ENCODE results near the gene EGFLAM. TPM values are rescaled to one million over a fixed set of nuclear protein-coding genes. Genes with fewer than 3 reads are reported as not detected.

EGFLAM gene
- total and polyA plus RNA-seq, 10 of the 15 experiments (the other 5 are each of a cell fraction or from before 2014, with no cell fraction given), result 0.37 TPM; not detected in 9

DNA sequence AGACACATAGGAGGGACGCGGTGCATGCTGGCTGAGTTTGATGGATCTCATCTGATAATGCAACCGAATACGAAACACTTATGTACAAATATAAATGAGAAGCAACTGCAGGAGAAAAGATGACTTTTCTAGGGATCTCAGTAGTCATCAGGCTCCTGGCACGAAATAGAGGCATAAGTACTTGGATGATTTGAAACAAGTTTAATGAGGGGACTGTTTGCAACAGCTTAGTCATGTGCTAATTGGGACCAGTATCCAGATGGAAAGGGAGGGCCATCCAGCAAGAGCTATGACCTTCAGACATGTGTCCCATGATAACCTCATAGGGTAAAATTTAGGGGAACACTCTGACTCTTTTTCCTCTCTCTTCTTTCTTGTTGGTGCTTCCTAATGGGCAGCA lies 123.0 kb downstream of the EGFLAM start:
- Histone ChIP-seq H3K4me3 (no peak overlapping the region), H3K79me2 (ENCODE audit: control insufficient read depth, insufficient read depth, low read length) (no peaks in the 10 kb centered on the region), H3K4me2 (ENCODE audit: control insufficient read depth, insufficient read depth) (no peak overlapping the region), H3K27ac (ENCODE audit: control insufficient read depth, insufficient read depth) (no peak overlapping the region), H3K9me3 (replicated peaks; ENCODE audit: control insufficient read depth, insufficient read depth, low read length) (no peaks in the 10 kb centered on the region), H3K27me3 (replicated peaks in 1 of 2; ENCODE audit: control insufficient read depth in 2 of 2, insufficient read depth in 2 of 2, low read length in 1 of 2) (peaks cover 0 to 4% of the 10 kb centered on the region in 2 experiments; a peak in 1 of 4 replicates), H4K20me1 (ENCODE audit: control insufficient read depth, insufficient read depth) (no peaks in the 10 kb centered on the region), H2AFZ (ENCODE audit: control insufficient read depth, low read depth, low read length) (no peak overlapping the region), H3K9ac (ENCODE audit: control insufficient read depth, insufficient read depth, low read length) (no peak overlapping the region), H3K4me1 (ENCODE audit: control insufficient read depth, insufficient read depth, low read length) (no peaks in the 10 kb centered on the region), H3K36me3 (ENCODE audit: control insufficient read depth in 2 of 2, insufficient read depth in 2 of 2, low read length in 1 of 2) (no peaks in the 10 kb centered on the region)
- no peak for TF ChIP-seq IRF4 (IDR thresholded peaks at IDR 0.05; ENCODE audit: low read depth, low read length)
- TF ChIP-seq CHD1 (IDR thresholded peaks at IDR 0.05; ENCODE audit: low read depth, low read length), result no peak
- TF ChIP-seq, protein P1, sequence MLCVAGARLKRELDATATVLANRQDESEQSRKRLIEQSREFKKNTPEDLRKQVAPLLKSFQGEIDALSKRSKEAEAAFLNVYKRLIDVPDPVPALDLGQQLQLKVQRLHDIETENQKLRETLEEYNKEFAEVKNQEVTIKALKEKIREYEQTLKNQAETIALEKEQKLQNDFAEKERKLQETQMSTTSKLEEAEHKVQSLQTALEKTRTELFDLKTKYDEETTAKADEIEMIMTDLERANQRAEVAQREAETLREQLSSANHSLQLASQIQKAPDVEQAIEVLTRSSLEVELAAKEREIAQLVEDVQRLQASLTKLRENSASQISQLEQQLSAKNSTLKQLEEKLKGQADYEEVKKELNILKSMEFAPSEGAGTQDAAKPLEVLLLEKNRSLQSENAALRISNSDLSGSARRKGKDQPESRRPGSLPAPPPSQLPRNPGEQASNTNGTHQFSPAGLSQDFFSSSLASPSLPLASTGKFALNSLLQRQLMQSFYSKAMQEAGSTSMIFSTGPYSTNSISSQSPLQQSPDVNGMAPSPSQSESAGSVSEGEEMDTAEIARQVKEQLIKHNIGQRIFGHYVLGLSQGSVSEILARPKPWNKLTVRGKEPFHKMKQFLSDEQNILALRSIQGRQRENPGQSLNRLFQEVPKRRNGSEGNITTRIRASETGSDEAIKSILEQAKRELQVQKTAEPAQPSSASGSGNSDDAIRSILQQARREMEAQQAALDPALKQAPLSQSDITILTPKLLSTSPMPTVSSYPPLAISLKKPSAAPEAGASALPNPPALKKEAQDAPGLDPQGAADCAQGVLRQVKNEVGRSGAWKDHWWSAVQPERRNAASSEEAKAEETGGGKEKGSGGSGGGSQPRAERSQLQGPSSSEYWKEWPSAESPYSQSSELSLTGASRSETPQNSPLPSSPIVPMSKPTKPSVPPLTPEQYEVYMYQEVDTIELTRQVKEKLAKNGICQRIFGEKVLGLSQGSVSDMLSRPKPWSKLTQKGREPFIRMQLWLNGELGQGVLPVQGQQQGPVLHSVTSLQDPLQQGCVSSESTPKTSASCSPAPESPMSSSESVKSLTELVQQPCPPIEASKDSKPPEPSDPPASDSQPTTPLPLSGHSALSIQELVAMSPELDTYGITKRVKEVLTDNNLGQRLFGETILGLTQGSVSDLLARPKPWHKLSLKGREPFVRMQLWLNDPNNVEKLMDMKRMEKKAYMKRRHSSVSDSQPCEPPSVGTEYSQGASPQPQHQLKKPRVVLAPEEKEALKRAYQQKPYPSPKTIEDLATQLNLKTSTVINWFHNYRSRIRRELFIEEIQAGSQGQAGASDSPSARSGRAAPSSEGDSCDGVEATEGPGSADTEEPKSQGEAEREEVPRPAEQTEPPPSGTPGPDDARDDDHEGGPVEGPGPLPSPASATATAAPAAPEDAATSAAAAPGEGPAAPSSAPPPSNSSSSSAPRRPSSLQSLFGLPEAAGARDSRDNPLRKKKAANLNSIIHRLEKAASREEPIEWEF (IDR thresholded peaks at IDR 0.05; ENCODE audit: insufficient replicate concordance, low read depth, low read length), result no peak
- TF ChIP-seq PAX5 (IDR thresholded peaks at IDR 0.05; ENCODE audit: borderline replicate concordance, low read depth, low read length), result no peak
- TF ChIP-seq MEF2B (IDR thresholded peaks at IDR 0.05; ENCODE audit: partially characterized antibody, poor library complexity, severe bottlenecking), result no peak
- ATAC-seq, result no peak
- 48% methylated on average over 5 of the region's 5 CpGs for WGBS (ENCODE audit: insufficient coverage, insufficient replicate concordance, low lambda C conversion rate, missing lambda C conversion rate)
- SMC1A ChIA-PET (ENCODE audit: uncharacterized antibody, unreplicated experiment), result no interaction called here
- RAD21 ChIA-PET (ENCODE audit: unreplicated experiment), result no interaction called here
- in situ Hi-C loops (cut with MboI) (no loop called here), intact Hi-C loops (cut with micrococcal nuclease; ENCODE audit: unreplicated experiment) (no loop called here)
- POLR2A ChIA-PET, result no interaction called here
- CTCF ChIA-PET, result interaction anchor here (2.7 to 3.6 kb wide), 2 partner anchors 10 to 427 kb away, joined by 7 to 30 read pairs; no protein-coding TSS in a partner anchor
- DNase-seq (ENCODE audit: low read depth, low spot score), result no peak
- FAIRE-seq, result no peak
- BruUV-seq (replicated peaks), result no TSS peak

Data from GM12878 (cell line).